AG04450 (cell line): ENCODE data around the gene TTC17. TPM values are rescaled to one million over a fixed set of nuclear protein-coding genes. Genes with fewer than 3 reads are reported as not detected.
A peak's percentile ranks its signal among the peaks of the same experiment; 100 is the strongest.

Source experiments
- CTCF ChIA-PET: fragments of 300-600, 350-600 bp; formaldehyde crosslinking; extraction: SDS; loops from one replicate; lab custom pipeline; 2022; ENCODE audit warnings: antibody characterized with exemption, inconsistent platforms; lab: Charles Lee
- POLR2A ChIA-PET: fragments of 350-600 bp; formaldehyde crosslinking; extraction: SDS; loops from one replicate; lab custom pipeline; 2021; ENCODE audit warnings: antibody characterized with exemption, inconsistent platforms; lab: Yijun Ruan, JAX
- DNase-seq: peaks from one replicate; pipeline ENCODE4 v3.0.0-alpha.2; 2011; ENCODE audit warnings: low read depth, low spot score
- H3K27ac ChIP-seq: one replicate; pipeline ENCODE4 v1.5.1; 2012; ENCODE audit warnings: low read depth, low read length, control low read depth
- H3K27me3 ChIP-seq: one replicate; pipeline ENCODE4 v1.6.0; 2012; ENCODE audit warnings: low read length; ENCODE audit not compliant: control insufficient read depth, insufficient read depth
- H3K4me3 ChIP-seq: 2 replicates; pipeline ENCODE4 v1.5.1; 2011; ENCODE audit warnings: mild to moderate bottlenecking, low read depth, low read length, control low read depth
- H3K9me3 ChIP-seq: 2 replicates; pipeline ENCODE4 v1.5.1; 2012; ENCODE audit warnings: low read length; ENCODE audit not compliant: control insufficient read depth, insufficient read depth
- polyA plus RNA-seq: library from polyadenylated mRNA; depleted of rRNA; stranded (reverse); fragments of >200 nt; gene quantifications from 2 replicates; pipeline ENCODE4 v1.2.3, GENCODE V29; 2011
- TF ChIP-seq, protein P1 (sequence below): IDR thresholded peaks from 2 replicates; pipeline ENCODE4 v1.5.1; 2011; ENCODE audit warnings: low read depth, low read length, control low read depth, inconsistent platforms

TTC17 gene
- polyA plus RNA-seq, 1 experiment: 111 TPM

DNA sequence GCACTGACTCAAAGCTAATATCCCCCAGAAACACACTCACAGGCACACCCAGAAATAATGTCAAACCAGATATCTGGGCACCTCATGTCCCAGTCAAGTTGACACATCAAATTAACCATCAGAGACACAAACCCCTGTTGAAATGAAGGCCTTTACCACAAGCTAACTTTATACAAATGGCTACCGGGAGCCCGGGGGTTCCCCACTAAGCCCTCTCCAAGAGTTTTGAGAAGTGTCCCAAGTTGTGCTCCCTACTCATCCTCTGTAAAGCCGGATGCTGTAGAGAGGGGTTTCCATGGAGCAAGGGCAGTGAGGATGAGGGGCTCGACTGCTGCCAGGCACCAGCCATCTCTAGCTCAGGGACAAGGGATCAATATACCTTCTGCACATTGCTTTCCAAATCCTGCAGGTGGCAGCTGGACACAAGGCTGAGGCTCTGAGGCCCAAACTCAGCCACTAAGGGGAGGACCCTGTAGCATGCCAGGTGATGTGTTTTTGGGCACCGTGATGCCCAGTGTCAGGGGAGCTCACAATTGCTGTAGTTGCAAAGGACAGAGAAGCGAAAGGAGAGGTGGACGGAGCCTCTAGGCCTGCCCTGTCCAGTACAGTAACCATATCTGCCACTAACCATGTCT lies 145.7 kb downstream of the TTC17 start:
- ChIA-PET CTCF (interaction anchor here (0.9 to 2.8 kb wide), 4 partner anchors 64 to 377 kb away, joined by 3 to 16 read pairs (median 8); no protein-coding TSS in a partner anchor), POLR2A (no interaction called here)
- Histone ChIP-seq H3K27ac (no peak overlapping the region), H3K9me3 (no peaks in the 10 kb centered on the region), H3K4me3 (no peak overlapping the region), H3K27me3 (no peaks in the 10 kb centered on the region)
- TF ChIP-seq, protein P1, sequence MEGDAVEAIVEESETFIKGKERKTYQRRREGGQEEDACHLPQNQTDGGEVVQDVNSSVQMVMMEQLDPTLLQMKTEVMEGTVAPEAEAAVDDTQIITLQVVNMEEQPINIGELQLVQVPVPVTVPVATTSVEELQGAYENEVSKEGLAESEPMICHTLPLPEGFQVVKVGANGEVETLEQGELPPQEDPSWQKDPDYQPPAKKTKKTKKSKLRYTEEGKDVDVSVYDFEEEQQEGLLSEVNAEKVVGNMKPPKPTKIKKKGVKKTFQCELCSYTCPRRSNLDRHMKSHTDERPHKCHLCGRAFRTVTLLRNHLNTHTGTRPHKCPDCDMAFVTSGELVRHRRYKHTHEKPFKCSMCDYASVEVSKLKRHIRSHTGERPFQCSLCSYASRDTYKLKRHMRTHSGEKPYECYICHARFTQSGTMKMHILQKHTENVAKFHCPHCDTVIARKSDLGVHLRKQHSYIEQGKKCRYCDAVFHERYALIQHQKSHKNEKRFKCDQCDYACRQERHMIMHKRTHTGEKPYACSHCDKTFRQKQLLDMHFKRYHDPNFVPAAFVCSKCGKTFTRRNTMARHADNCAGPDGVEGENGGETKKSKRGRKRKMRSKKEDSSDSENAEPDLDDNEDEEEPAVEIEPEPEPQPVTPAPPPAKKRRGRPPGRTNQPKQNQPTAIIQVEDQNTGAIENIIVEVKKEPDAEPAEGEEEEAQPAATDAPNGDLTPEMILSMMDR: peak; percentile 37
- no peak for DNase-seq

DNA sequence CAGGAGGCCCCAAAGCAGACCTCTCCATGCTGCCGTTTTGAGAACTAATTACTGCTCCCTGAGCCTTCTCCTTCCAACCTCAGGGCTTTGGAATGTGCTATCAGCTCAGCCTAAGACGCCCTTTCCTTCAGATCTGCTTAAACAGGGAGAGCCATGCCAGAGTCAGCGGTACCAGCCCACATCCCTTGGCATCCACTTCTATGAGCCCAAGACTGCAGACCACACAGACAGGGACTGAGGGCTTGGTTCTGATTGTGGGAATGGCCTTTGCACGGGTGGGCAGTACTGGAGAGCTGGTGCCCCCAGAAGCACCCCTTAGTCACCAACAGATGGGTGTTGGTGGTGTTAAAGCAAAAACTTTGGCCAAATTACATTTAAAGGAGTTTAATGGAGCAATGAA lies 146.5 kb downstream of the TTC17 start:
- no peak for DNase-seq
- TF ChIP-seq, protein P1: no peak
- ChIA-PET POLR2A (no interaction called here), CTCF (interaction anchor here (1.2 to 2.8 kb wide), 3 partner anchors 63 to 377 kb away, joined by 3 to 16 read pairs (median 13); no protein-coding TSS in a partner anchor)
- H3K9me3 ChIP-seq: no peaks in the 10 kb centered on the region
- no peaks in the 10 kb centered on the region for H3K27me3 ChIP-seq
- H3K4me3 ChIP-seq: no peak overlapping the region
- H3K27ac ChIP-seq: no peak overlapping the region

DNA sequence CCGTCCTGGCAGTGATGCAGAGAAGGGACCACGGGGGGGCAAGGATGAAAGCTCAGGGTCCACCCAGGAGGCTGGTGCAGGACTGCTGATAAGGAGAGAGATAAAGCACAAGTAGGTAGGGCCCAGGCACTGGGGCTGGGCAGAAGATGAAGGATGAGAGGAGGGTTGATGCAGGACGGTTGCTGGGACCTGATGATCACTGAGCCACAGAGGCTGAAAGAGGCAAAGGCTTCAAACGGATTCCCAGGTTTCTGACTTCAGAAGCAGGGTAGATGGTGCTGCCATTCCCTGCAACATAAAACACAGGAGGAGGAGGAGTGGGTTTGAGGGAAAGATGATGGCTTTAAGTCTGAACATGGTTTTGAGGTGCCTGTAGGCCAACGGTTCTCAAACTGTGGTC lies 148.5 kb downstream of the TTC17 start:
- H3K27ac ChIP-seq: no peak overlapping the region
- H3K9me3 ChIP-seq: no peaks in the 10 kb centered on the region
- no peak for DNase-seq
- H3K27me3 ChIP-seq: no peaks in the 10 kb centered on the region
- ChIA-PET POLR2A (no interaction called here), CTCF (interaction anchor here (0.6 kb wide), 1 partner anchor 532 kb away, joined by 3 read pairs; no protein-coding TSS in a partner anchor)
- TF ChIP-seq, protein P1: no peak
- H3K4me3 ChIP-seq: no peak overlapping the region

DNA sequence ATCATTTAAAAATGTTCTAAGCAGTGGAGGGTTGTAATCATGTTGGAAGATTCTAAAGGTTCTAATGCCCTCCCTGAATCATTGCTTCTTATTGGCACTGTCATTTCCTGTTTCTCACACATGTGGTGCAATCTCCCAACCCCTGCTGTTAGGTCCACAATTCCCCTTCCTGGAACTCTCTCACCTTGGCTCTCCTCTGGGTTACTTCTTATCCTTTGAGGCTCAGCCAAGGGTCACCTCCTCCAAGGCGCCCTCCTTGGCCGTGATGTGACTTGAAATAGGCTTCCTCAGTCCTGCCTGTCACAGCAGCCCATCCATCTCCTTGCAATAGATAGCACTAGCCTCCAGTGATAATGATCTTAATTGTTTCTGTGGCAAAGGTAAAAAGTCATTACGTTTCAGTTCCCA lies 149.8 kb downstream of the TTC17 start:
- no peak overlapping the region for H3K4me3 ChIP-seq
- ChIA-PET POLR2A (no interaction called here), CTCF (interaction anchor here (0.7 kb wide), 1 partner anchor 137 kb away, joined by 3 read pairs; no protein-coding TSS in a partner anchor)
- no peak overlapping the region for H3K27ac ChIP-seq
- DNase-seq: no peak
- no peaks in the 10 kb centered on the region for H3K9me3 ChIP-seq
- TF ChIP-seq, protein P1: no peak
- no peaks in the 10 kb centered on the region for H3K27me3 ChIP-seq

DNA sequence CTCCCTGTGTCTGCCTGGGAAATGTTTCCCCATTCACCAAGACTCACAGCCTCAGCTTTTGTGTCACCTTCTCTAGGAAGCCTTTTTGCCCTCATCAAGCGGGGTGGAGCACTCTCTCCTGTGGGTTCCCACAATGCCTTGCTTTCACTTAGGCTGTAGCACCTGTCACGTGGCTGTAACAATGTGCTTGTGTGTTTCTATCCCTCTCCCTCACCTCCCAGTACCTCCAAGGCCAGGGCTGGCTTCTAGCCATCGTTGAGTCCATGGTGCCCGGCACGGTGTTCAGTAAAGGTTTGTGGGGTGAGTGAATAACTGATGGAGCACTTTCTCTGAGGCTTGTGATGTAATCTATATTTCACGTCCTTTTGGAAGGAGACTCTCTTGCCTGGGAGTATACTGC lies 153.2 kb downstream of the TTC17 start:
- H3K27ac ChIP-seq: no peak overlapping the region
- CTCF ChIA-PET: no interaction called here
- no peak for DNase-seq
- H3K27me3 ChIP-seq: peaks cover 2% of the 10 kb centered on the region
- TF ChIP-seq, protein P1: no peak
- POLR2A ChIA-PET: no interaction called here
- no peaks in the 10 kb centered on the region for H3K9me3 ChIP-seq
- H3K4me3 ChIP-seq: no peak overlapping the region
